Mesodermal cell (in vitro differentiated cells): Measurements from ENCODE around the gene SLC22A8. TPM values are rescaled to one million over a fixed set of nuclear protein-coding genes. Genes with fewer than 3 reads are reported as not detected.
"Not testable (repeated sequence)": the region's sequence is repeated elsewhere in the genome, so short reads cannot be mapped to it uniquely, and the experiment has no call there.

Experiments
- H3K27ac ChIP-seq: 2 replicates; pipeline ENCODE4 v1.7.0; 2013; ENCODE audit warnings: mild to moderate bottlenecking, low read depth, low read length, moderate library complexity; ENCODE audit not compliant: severe bottlenecking
- H3K36me3 ChIP-seq: 2 replicates; pipeline ENCODE4 v1.7.1; 2013; ENCODE audit warnings: mild to moderate bottlenecking, low read length, moderate library complexity; ENCODE audit not compliant: control insufficient read depth, insufficient read depth
- H3K4me1 ChIP-seq: one replicate; pipeline ENCODE4 v1.7.1; 2013; ENCODE audit warnings: mild to moderate bottlenecking, low read length; ENCODE audit not compliant: insufficient read depth, control insufficient read depth, poor library complexity, severe bottlenecking
- H3K4me3 ChIP-seq: 2 replicates; pipeline ENCODE4 v1.7.0; 2013; ENCODE audit warnings: low read length, control low read depth, mild to moderate bottlenecking; ENCODE audit not compliant: insufficient read depth, poor library complexity, severe bottlenecking; ENCODE audit errors: extremely low read depth
- H3K9me3 ChIP-seq: 2 replicates; pipeline ENCODE4 v1.7.1; 2013; ENCODE audit warnings: mild to moderate bottlenecking, low read length, moderate library complexity; ENCODE audit not compliant: control insufficient read depth
- WGBS, 2 experiments: methylation state at CpG; one replicate each; pipeline ENCODE4 v1.1.5; 2013; ENCODE audit warnings: missing lambda C conversion rate in 2 of 2; ENCODE audit not compliant: insufficient coverage in 2 of 2; 5-methylcytosine and 5-hydroxymethylcytosine counted together
- polyA plus RNA-seq, 2 experiments: library from polyadenylated mRNA; stranded (reverse); fragments of 50-300 nt; gene quantifications; one replicate each; pipeline ENCODE4 v1.2.3, GENCODE V29; 2013

SLC22A8 gene, protein sequence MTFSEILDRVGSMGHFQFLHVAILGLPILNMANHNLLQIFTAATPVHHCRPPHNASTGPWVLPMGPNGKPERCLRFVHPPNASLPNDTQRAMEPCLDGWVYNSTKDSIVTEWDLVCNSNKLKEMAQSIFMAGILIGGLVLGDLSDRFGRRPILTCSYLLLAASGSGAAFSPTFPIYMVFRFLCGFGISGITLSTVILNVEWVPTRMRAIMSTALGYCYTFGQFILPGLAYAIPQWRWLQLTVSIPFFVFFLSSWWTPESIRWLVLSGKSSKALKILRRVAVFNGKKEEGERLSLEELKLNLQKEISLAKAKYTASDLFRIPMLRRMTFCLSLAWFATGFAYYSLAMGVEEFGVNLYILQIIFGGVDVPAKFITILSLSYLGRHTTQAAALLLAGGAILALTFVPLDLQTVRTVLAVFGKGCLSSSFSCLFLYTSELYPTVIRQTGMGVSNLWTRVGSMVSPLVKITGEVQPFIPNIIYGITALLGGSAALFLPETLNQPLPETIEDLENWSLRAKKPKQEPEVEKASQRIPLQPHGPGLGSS
- polyA plus RNA-seq (2013, experiment 1 of 2), result not detected
- not detected for polyA plus RNA-seq (2013, experiment 2 of 2)

DNA sequence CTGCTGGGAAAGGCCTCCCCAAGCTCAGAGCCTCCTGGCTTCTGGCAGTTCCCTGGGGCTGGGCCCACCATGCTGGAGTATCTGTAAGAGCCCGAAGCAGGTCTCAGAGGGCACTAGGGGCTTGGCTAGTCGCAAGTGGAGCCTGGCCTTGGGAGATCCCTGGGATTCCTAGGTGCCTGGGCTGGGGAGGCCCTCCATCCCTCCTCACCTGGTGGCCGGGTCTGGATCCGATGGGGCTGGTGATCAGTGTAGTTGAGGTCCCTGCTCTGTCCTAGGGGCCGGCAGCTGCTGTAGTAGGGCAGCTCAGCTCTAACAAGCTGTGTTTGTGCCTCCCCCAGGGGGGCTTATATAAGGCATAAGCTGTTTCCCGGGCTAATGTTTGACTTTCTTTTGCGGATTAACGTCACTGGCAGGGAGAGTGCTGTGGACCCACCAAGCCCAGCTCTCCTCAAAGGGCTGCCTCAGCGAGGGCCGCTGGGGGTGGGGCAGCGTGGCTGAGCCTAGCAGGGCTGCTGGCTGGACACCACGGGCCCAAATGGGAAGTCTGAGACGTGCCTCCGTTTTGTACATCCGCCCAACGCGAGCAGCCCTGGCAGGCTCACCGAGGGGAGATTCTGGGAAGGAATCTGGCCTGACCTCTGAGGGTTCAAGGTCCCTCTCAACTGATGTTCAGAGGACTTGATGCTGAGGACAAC, at the start of gene SLC22A8:
Gene SLC22A8 (minus strand): TSS at position 321 of the 695 bp plus-strand sequence. CDS start 883 bp downstream, outside the sequence.
- Histone ChIP-seq H3K4me3 (no peak within 1 kb of the TSS), H3K4me1 (peaks cover 6% of the 10 kb centered on the region), H3K27ac (no peak within 1 kb of the TSS), H3K36me3 (no peaks in the 10 kb centered on the region), H3K9me3 (no peaks in the 10 kb centered on the region)
- 67 to 71% methylated on average over 17 of the region's 18 CpGs for WGBS, 2 experiments

DNA sequence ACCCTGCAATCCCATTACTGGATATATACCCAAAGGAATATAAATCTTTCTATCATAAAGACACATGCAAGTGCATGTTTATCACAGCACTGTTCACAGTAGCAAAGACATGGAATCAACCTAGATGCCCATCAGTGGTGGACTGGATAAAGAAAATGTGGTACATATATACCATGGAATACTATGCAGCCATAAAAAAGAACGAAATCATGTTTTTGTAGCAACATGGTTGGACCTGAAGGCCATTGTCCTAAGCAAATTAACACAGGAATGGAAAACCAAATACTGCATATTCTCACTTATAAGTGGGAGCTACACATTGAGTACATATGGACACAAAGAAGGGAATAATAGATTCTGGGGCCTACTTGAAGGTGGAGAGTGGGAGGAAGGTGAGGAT, 30.6 kb upstream of the SLC22A8 start:
- not testable (repeated sequence) for H3K27ac ChIP-seq

GRCh38 chr11:63042596-63042995, 27.0 kb upstream of the SLC22A8 start:
- 93 to 100% methylated on average over 2 to 3 of the region's 3 CpGs for WGBS, 2 experiments

More for the DNA sequence above, 30.6 kb upstream of the SLC22A8 start:
- not testable (repeated sequence) for H3K36me3 ChIP-seq, H3K9me3 ChIP-seq, H3K4me1 ChIP-seq, H3K4me3 ChIP-seq
- 60 to 67% methylated on average over 1 of the region's 1 CpG for WGBS, 2 experiments

DNA sequence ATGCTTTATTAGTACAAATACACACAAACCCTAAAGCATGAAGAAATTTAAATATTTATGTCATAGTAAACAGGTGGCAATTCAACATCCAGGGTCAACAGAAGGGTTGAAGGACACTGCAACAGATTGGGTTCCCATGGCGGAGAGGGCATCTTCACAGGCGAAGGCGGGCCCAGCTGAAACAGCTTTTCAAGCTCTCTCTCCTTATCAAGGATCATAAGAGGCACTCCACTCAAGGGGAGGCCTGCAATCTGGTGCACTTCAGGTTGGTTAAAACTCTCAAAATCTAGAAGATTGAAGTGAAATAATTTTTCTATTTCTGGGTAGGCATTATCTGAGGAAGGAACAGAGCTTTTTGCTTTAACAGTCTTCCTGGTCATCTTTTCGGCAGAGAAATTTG, 16.8 kb upstream of the SLC22A8 start:
- Histone ChIP-seq H3K36me3 (no peaks in the 10 kb centered on the region), H3K9me3 (no peaks in the 10 kb centered on the region), H3K4me1 (no peaks in the 10 kb centered on the region), H3K4me3 (no peak overlapping the region), H3K27ac (no peak overlapping the region)
- WGBS, 2 experiments, result 89 to 91% methylated on average over 2 to 3 of the region's 4 CpGs

More at GRCh38 chr11:63042596-63042995, 27.0 kb upstream of the SLC22A8 start:
- no peak overlapping the region for H3K4me3 ChIP-seq
- H3K9me3 ChIP-seq, result no peaks in the 10 kb centered on the region
- no peaks in the 10 kb centered on the region for H3K4me1 ChIP-seq
- no peaks in the 10 kb centered on the region for H3K36me3 ChIP-seq
- no peak overlapping the region for H3K27ac ChIP-seq

DNA sequence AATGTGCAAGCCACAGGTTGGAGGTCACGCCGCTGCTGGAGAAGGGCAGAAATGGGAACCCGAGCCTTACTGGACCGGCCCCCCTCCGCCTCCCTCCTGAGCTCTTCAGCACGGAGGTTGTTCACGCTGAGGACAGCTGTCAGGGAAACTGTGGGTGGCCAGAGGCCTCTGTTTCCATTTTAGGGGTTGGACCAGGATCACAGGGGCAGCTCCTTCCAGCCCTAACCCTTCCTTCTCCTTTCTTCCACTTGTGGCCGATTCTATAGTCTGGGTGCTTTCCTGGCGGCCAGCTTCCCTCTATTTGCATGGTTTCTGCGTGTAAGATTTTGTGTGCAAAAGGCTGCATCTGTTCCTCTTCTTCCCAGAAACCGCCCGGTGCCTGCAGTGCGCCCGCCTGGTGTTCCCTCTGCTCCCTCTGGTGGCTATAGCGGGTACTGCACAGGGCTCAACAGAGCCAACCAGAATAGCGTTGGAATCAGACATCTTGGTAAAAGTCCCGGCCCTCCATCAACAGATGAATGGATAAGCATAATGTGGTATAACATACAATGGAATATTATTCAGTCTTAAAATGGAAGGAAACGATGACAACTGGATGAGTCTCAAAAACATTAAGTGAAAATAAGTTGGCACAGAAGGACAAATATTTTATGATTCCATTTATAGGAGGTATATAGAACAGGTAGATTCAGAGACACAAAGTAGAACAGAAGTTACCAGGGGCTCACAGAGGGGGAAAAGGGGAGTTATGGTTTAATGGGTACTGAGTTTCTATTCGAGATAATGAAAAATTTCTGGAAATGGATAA, 8.4 kb upstream of the SLC22A8 start:
- Histone ChIP-seq H3K27ac (no peak overlapping the region), H3K9me3 (peaks cover 4% of the 10 kb centered on the region), H3K4me3 (no peak overlapping the region), H3K36me3 (no peaks in the 10 kb centered on the region), H3K4me1 (peaks cover 7% of the 10 kb centered on the region)
- WGBS, 2 experiments, result 24 to 27% methylated on average over 11 to 14 of the region's 19 CpGs

GRCh38 chr11:63023222-63023814, 7.7 kb upstream of the SLC22A8 start:
- H3K9me3 ChIP-seq, result peaks cover 4% of the 10 kb centered on the region
- H3K4me3 ChIP-seq, result no peak overlapping the region
- 90 to 92% methylated on average over 9 to 10 of the region's 11 CpGs for WGBS, 2 experiments

DNA sequence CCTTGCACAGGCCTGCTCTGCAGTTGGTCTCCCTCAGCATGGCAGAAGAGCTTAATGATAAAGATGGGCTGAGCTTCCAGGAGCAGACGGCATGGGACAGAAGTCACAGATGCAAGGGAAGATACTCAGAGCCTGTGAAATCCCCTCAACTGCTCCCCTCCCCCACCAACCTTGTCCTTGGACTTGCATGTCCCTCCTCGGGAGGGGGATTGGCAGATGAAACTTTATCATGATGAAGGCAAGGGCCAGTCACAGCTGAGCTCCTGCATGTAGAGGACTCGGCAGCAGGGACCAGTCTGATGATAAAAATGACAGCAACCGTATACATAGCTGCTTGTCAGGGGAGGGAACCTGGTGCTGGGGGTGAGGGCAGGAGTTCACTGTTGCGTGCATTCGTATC, 6.8 kb upstream of the SLC22A8 start:
- H3K9me3 ChIP-seq, result peaks cover 4% of the 10 kb centered on the region
- H3K36me3 ChIP-seq, result no peaks in the 10 kb centered on the region
- no peak overlapping the region for H3K4me3 ChIP-seq
- WGBS, 2 experiments, result 81 to 88% methylated on average over 4 of the region's 6 CpGs
- H3K4me1 ChIP-seq, result peaks cover 9% of the 10 kb centered on the region
- H3K27ac ChIP-seq, result no peak overlapping the region

More at GRCh38 chr11:63023222-63023814, 7.7 kb upstream of the SLC22A8 start:
- H3K4me1 ChIP-seq, result peaks cover 9% of the 10 kb centered on the region
- H3K36me3 ChIP-seq, result no peaks in the 10 kb centered on the region
- no peak overlapping the region for H3K27ac ChIP-seq

DNA sequence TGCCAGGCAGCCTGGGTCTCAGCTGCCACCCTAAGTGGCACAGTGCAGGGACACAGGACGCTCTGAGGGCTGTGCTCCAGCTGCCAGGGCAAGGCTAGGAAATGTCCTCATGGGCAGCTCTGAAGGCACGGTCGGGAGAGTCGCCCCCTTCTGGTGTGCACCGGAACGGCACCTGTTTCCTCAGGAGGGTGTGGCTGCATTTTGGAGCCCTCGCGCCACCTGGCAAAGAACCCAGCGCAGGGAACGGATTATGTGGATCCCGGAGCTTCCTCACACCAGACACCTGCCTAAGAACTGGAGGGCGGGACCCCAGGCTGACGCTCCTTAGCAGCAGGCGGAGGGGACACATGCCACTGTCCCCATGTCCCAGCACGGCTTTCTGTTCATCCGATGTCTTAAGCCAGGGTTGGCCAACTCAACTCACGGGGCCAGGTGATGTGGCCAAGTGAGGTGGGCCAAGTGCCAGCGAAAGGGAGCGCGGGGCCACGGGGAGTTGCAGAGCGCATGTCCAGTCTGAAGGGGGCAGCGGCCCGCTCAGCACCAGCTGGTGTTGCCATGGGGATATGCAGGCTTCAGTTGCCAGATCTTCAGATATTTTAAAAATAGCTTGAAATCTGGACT, 5.1 kb upstream of the SLC22A8 start:
- Histone ChIP-seq H3K4me1 (peaks cover 9% of the 10 kb centered on the region), H3K9me3 (peaks cover 4% of the 10 kb centered on the region), H3K4me3 (no peak overlapping the region), H3K27ac (no peak overlapping the region), H3K36me3 (no peaks in the 10 kb centered on the region)
- 74 to 80% methylated on average over 22 to 23 of the region's 24 CpGs for WGBS, 2 experiments

GRCh38 chr11:63019506-63019905, 3.9 kb upstream of the SLC22A8 start:
- Histone ChIP-seq H3K4me1 (peaks cover 9% of the 10 kb centered on the region), H3K36me3 (no peaks in the 10 kb centered on the region), H3K27ac (no peak overlapping the region), H3K9me3 (no peaks in the 10 kb centered on the region), H3K4me3 (no peak overlapping the region)
- WGBS, 2 experiments, result 47 to 62% methylated on average over 4 to 5 of the region's 5 CpGs
